Type B pancreatic cell (in vitro differentiated cells): ENCODE results near the gene RLF. TPM values are rescaled to one million over a fixed set of nuclear protein-coding genes. Genes with fewer than 3 reads are reported as not detected.
"Not testable (repeated sequence)": the region's sequence is repeated elsewhere in the genome, so short reads cannot be mapped to it uniquely, and the experiment has no call there.

ENCODE experiments used
- DNase-seq: peaks from one replicate; pipeline ENCODE4 v3.0.0; 2021; ENCODE audit warnings: mixed read lengths; ENCODE audit not compliant: unreplicated experiment; ENCODE audit errors: extremely low spot score
- H3K27ac Mint-ChIP-seq: 2 replicates; pipeline ENCODE4 v1.8.0; 2021; ENCODE audit warnings: mild to moderate bottlenecking, mixed read lengths
- H3K27me3 Mint-ChIP-seq: 2 replicates; pipeline ENCODE4 v1.8.0; 2021; ENCODE audit warnings: mixed read lengths
- H3K36me3 Mint-ChIP-seq: 2 replicates; pipeline ENCODE4 v1.8.0; 2021; ENCODE audit warnings: mixed read lengths
- H3K4me1 Mint-ChIP-seq: one replicate; pipeline ENCODE4 v1.8.0; 2021; ENCODE audit warnings: mixed read lengths; ENCODE audit not compliant: unreplicated experiment
- H3K4me3 Mint-ChIP-seq: 2 replicates; pipeline ENCODE4 v1.8.0; 2021; ENCODE audit warnings: mild to moderate bottlenecking, mixed read lengths
- H3K9me3 Mint-ChIP-seq: 2 replicates; pipeline ENCODE4 v1.8.0; 2021; ENCODE audit warnings: mixed read lengths
- total RNA-seq: library from RNA; stranded (reverse); gene quantifications from 2 replicates; pipeline ENCODE4 v1.2.1, GENCODE V29; 2021; ENCODE audit warnings: low replicate concordance
- TF ChIP-seq, protein P1 (sequence below): fragments of 200-600 bp; sonication (generic); conservative IDR thresholded peaks from 2 replicates; pipeline ENCODE4 v1.5.0; 2021; ENCODE audit warnings: antibody characterized with exemption, mild to moderate bottlenecking

Gene RLF
- total RNA-seq, 1 donor from 2014 or later = 21.4 TPM

DNA sequence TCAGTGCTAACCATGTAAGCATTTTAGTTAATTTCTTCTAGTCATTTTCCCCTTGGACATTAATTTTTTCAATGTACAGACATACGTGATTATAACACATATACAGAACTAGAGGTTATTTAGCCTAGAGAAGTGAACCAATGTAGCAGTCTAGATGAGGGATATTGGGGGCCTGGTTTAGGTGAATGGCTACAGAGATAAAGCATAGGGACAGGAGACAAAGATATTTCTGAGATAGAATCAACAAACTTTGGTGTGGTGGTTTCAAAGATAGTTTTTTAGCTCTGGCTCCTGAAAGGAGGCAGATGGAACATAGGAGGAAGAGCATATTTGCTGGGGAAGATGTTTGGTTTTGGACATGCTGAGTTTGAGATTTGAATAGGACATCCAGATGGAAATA, 23.0 kb downstream of the RLF start:
- no peak overlapping the region for H3K27ac Mint-ChIP-seq

DNA sequence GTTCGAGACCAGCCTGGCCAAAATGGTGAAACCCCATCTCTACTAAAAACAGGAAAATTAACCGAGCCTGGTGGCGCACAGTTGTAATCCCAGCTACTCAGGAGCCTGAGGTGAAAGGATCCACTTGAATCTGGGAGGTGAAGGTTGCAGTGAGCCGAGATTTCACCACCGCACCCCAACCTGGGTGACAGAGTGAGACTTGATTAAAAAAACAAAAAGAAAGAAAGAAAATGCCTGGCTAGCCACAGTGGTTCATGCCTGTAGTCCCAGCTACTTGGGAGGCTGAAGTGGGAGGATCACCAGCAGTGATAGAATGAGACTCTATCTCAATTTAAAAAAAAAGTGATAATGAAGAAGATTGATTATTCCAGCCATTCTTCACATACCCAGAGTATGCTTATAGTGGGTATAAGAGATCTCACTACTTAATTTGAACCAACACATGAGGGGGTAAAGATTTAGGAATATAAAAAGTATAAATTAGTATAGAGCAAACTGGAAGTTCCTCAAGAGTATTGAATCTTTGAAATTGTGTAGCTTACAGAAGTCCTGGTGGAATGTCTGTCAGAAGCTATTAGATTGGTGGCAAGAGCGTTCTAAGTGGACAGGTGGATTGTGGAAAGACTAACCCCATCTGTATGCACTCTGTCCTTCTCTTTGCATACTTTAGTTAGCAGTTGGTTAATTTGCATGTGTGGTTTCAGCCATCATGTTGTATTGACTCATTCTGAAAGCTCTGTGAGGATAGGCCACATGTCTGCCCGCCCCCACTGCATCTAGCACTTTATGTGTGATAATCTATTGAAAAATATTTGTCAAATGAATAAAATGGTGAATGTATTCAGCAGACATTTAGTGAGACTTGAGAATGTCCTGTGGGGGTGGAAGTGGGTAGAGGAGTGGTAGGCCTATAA, 25.0 kb downstream of the RLF start:
- peaks cover 12% of the 10 kb centered on the region for H3K4me1 Mint-ChIP-seq
- no peak for DNase-seq
- H3K27ac Mint-ChIP-seq = no peak overlapping the region
- no peaks in the 10 kb centered on the region for H3K9me3 Mint-ChIP-seq
- no peak overlapping the region for H3K4me3 Mint-ChIP-seq
- no peaks in the 10 kb centered on the region for H3K27me3 Mint-ChIP-seq
- TF ChIP-seq, protein P1, sequence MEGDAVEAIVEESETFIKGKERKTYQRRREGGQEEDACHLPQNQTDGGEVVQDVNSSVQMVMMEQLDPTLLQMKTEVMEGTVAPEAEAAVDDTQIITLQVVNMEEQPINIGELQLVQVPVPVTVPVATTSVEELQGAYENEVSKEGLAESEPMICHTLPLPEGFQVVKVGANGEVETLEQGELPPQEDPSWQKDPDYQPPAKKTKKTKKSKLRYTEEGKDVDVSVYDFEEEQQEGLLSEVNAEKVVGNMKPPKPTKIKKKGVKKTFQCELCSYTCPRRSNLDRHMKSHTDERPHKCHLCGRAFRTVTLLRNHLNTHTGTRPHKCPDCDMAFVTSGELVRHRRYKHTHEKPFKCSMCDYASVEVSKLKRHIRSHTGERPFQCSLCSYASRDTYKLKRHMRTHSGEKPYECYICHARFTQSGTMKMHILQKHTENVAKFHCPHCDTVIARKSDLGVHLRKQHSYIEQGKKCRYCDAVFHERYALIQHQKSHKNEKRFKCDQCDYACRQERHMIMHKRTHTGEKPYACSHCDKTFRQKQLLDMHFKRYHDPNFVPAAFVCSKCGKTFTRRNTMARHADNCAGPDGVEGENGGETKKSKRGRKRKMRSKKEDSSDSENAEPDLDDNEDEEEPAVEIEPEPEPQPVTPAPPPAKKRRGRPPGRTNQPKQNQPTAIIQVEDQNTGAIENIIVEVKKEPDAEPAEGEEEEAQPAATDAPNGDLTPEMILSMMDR = no peak
- H3K36me3 Mint-ChIP-seq = peaks cover 5% of the 10 kb centered on the region

More for the DNA sequence above, 23.0 kb downstream of the RLF start:
- no peak for DNase-seq
- Mint-ChIP-seq H3K9me3 (no peaks in the 10 kb centered on the region), H3K27me3 (no peaks in the 10 kb centered on the region), H3K4me3 (no peak overlapping the region), H3K4me1 (peaks cover 12% of the 10 kb centered on the region), H3K36me3 (peaks cover 6% of the 10 kb centered on the region)
- TF ChIP-seq, protein P1 = no peak

DNA sequence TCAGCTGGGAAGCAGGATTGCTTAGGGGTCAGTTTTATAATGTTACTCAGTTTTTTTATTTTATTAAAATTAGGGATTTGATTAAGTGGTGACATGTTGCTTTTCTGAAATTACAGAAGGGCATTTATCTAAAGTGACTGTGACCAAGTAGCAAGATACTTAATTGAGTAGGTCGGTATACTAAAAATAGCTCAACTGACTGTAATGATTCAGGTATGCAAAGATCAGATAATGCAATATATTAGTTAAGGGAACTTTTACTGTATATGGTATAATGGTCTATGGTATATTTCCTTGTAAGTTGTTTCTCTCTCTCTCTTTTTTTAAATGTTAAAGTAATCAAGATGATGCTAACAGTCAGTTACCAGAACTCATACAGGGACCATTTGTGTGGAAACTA, 26.2 kb downstream of the RLF start:
- Mint-ChIP-seq H3K27me3 (no peaks in the 10 kb centered on the region), H3K4me3 (no peak overlapping the region), H3K36me3 (peaks cover 5% of the 10 kb centered on the region), H3K27ac (peak overlapping the region; percentile 47), H3K4me1 (peaks cover 10% of the 10 kb centered on the region), H3K9me3 (no peaks in the 10 kb centered on the region)
- DNase-seq = no peak
- TF ChIP-seq, protein P1 = no peak

DNA sequence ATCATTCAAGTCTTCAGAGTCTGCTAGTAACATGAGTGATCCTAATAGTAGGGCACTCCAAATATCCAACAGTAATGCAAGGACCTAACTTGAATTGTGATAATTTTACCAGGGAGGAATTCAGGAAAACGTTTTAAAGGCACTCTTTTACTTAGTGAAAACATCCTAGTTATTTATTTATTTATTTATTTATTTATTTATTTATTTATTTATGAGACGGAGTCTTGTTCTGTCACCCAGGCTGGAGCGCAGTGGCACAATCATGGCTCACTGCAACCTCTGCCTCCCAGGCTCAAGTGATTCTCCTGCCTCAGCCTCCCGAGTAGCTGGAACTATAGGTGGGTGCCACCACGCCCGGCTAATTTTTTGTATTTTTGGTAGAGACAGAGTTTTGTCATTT, 33.5 kb downstream of the RLF start:
- DNase-seq, H3K9me3 Mint-ChIP-seq, H3K4me1 Mint-ChIP-seq, H3K27ac Mint-ChIP-seq, H3K27me3 Mint-ChIP-seq, H3K4me3 Mint-ChIP-seq: not testable (repeated sequence)
- peaks cover 11% of the 10 kb centered on the region for H3K36me3 Mint-ChIP-seq

DNA sequence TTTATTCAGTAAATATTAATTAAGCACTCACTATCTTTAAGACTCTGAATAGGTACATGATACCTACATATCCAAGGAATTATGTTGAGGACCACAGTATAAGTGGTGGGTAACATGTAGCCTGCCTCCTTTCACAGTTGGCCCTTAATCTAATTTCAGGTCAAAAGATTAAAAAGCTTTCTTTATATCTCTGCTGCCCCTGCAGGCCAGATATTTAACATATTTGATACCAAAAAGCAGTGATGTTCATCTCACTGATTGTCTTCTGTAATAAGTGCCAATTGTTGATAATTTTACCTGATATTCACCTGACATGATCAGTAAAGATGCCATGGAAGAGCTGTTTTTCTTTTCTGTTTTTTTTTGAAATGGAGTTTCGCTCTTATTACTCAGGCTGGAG, 36.5 kb downstream of the RLF start:
- Mint-ChIP-seq H3K36me3 (peaks cover 11% of the 10 kb centered on the region), H3K4me3 (no peak overlapping the region), H3K9me3 (no peaks in the 10 kb centered on the region)

DNA sequence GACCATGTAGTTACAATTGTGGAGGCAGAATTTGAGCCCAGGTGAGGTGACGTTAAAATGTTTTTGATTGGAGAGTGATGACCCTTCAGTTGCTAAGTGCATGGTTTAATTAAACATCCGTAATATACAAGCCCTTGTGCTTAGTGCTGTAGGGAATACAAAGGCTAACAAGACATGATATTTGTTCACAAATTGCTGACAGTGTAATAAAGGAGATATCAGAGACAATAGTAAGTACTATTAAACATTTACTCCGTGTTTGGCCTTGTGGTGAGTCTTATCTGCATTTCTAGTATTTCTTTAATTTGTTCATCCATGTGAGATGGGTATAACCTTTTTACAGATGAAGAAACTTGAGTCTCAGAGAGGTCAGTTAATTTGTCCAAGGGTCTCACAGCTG, 37.9 kb downstream of the RLF start:
- Mint-ChIP-seq H3K4me1 (no peaks in the 10 kb centered on the region), H3K4me3 (no peak overlapping the region), H3K27ac (no peak overlapping the region), H3K9me3 (no peaks in the 10 kb centered on the region), H3K27me3 (no peaks in the 10 kb centered on the region), H3K36me3 (peaks cover 15% of the 10 kb centered on the region)
- no peak for DNase-seq
- TF ChIP-seq, protein P1 = no peak

More for the DNA sequence above, 36.5 kb downstream of the RLF start:
- TF ChIP-seq, protein P1 = peak; percentile 41
- Mint-ChIP-seq H3K27me3 (no peaks in the 10 kb centered on the region), H3K4me1 (no peaks in the 10 kb centered on the region), H3K27ac (no peak overlapping the region)
- DNase-seq = no peak
